CD4-positive, alpha-beta T cell treated with Interleukin-4 for 4 hours (primary cell): ENCODE measurements around the gene NLRX1.
"Not testable (repeated sequence)": the region's sequence is repeated elsewhere in the genome, so short reads cannot be mapped to it uniquely, and the experiment has no call there.

Experiments
- DNase-seq: peaks from one replicate; pipeline ENCODE4 v3.0.0-alpha.2; 2020

NLRX1 gene

DNA sequence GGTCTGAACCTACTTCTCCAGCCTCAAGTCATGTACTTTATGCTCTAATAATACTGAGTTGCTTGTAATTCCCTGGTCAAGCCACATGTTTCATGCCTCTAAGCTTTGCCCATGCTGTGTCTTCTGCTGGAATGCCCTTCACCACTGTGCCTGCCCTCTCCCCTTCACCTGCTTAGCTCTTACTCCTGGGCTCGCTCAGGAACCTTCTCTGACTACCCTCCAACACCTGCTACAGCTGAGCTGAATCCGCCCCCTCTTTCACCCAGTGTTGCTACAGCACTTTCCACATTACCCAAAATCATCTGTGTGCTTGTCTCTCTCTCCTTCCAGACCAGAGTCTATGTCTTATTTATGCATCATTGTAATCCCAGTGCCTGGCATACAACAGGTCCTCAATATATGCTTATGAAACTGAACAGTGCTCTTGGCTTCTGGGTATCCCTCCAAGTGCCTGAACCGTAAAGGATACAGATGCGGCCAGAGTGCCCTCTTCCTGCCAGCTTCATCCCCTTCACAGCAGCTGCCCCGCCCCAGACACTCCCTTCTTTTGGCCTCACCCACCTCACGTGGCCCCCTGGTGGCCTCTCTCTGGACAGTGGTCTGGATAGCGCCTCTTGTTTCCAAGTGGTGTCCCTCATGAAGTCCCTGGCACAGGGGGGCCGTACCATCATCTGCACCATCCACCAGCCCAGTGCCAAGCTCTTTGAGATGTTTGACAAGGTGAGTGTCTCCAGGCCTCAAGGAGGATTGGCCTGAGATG is 12.6 kb upstream of the NLRX1 start:
- no peak for DNase-seq

DNA sequence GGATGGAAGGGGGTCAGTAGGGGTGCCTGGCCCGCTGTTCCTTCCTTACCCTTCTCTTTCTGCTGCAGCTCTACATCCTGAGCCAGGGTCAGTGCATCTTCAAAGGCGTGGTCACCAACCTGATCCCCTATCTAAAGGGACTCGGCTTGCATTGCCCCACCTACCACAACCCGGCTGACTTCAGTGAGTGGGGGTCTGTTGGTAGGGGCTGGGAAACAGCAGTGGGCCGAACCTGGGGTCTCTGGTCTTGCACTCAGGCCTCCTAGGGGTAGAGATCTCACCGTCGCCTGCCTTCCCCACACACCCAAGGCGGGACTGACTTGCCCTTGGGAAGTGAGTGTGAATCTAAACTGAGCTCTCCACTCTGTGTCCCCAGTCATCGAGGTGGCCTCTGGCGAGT is 12.0 kb upstream of the NLRX1 start:
- DNase-seq, result no peak

DNA sequence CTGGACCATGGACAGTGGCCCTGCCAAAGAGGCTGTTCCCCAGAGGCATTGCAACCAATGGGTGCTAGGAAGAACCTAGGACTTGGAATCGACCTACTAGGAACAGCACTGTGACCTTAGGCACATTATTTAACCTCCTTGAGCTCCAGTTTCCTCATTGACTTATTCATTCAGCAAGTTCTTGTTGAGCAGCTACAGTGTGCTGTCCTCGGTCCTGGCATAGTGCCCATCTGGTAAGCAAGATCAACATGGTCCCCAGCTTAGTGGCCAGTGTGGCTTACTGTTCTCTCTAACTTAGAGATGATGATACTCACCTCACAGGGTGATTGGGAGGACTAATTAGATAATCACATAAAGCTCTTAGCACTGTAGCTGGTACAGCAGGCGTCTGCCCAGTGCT is 11.5 kb upstream of the NLRX1 start:
- no peak for DNase-seq

DNA sequence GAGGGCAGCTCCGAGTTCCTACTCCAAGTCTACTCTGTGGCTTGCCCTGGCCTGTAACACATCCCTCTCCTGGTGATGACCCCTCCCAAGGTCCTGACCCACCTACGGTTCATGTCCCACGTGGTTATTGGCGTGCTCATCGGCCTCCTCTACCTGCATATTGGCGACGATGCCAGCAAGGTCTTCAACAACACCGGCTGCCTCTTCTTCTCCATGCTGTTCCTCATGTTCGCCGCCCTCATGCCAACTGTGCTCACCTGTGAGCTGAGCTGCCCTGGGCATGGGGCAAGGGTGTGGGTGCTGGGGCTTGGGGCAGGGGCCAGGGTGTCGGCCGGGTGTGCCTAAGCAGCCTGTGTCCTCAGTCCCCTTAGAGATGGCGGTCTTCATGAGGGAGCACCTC is 10.1 kb upstream of the NLRX1 start:
- no peak for DNase-seq

DNA sequence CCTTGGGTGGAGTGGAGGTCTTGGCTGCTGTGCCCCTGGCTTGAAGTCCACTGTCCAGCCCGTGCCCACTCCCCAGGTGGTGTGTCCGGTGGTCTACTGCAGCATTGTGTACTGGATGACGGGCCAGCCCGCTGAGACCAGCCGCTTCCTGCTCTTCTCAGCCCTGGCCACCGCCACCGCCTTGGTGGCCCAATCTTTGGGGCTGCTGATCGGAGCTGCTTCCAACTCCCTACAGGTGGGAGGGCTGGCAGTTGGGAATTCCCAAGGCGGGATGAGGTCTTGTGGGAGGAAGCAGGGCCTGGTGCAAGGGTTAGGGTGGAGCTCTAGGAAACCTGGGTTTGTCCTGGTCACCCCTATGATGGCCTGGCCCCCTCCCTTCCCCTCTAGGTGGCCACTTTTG is 8.4 kb upstream of the NLRX1 start:
- no peak for DNase-seq

DNA sequence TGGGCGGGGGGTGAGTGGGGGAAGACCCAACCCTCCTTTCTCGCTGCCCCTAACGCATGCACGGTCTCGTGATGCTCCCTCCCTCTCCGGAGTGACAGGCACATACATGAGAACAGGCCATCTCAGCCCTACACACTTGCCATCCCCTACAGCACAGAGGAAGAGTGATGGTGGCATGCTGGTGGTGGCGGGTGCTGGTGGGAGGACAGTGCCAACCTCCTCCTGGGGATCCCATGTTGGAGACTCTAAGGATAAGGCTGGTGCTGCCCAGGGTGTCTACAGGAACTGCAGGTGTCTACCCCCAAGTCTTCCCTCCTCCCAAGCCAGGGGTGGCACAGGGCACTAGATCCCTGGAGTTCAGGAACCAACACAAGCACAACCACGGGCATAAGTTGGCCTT is 6.7 kb upstream of the NLRX1 start:
- DNase-seq, result no peak

DNA sequence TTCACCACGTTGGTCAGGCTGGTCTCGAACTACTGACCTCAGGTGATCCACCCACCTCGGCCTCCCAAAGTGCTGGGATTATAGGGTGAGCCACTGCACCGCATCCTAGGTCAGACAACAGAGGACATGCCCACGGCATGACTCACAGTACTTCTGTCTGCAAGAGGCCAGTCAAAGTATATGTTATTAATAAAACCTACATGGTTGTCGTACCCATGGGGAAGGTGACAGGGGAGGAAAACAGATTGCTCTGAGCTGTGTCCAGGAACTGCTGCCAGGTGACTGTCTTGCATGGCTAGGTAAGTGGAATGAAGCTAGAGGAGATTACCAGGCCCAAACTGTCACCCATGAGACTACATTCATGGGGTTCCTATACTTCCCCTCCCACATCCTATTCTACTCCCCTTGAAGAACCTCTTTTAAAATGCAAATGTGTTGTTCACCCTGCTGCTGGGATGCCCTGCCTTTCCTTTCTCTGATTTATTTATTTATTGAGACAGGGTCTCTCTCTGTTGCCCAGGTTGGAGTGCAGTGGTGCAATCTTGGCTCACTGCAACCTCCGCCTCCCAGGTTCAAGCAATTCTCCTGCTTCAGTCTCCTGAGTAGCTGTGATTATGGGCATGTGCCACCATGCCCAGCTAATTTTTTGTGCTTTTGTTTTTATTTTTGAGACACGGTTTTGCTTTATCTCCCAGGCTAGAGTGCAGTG is 2.0 kb upstream of the NLRX1 start:
- no peak for DNase-seq

DNA sequence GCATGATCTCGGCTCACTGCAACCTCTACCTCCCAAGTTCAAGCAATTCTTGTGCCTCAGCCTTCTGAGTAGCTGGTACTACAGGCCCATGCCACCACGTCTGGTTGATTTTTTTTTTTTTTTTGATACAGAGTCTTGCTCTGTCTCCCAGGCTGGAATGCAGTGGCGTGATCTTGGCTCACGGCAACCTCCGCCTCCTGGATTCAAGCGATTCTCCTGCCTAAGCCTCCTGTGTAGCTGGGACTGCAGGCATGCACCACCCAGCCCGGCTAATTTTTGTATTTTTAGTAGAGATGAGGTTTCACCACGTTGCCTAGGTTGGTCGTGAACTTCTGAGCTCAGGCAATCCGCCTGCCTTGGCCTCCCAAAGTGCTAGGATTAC is 1.5 kb upstream of the NLRX1 start:
- DNase-seq, result not testable (repeated sequence)

DNA sequence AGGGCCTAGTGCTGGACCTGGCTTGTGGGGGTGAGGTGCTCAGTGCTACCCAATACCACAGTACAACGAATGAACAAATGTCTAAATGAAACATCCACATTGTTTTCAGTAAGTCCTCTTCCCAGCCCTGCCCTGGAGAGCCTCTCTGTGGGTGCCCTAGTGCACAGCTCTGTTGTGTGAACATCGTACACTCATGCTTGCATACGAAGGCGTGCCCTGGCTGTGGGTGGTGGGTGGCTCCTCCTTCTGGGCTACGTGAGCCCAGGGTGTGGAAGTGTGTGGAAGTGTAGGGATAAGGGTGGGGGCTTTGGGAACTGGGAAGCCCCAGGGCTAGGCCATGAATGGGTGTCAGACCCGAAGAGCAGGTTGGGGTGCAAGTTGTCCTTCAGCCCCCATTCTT is 592 bp upstream of the NLRX1 start:
- no peak for DNase-seq

DNA sequence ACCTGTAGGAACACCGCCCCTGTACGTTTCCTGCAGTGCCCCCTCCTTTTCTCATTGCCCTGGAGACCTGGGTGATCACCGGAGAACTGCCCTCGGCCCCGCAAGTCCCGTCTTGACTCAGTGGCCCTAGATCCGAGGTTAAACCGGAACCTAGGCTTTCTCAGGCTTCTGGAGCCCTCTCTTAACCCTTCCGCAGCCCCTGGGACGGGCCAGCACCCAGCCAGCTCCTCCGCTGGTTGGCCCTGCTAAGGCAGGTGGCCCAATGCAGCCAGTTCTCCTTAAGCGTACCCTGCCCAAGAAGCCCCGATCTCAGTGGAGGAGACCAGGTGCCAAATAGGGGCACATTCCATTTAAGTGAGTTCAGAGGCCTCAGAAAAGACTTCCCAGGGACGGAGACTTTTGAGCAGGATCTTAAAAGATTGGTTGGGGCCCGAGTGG is 776 bp downstream of the NLRX1 start:
- DNase-seq, result no peak

DNA sequence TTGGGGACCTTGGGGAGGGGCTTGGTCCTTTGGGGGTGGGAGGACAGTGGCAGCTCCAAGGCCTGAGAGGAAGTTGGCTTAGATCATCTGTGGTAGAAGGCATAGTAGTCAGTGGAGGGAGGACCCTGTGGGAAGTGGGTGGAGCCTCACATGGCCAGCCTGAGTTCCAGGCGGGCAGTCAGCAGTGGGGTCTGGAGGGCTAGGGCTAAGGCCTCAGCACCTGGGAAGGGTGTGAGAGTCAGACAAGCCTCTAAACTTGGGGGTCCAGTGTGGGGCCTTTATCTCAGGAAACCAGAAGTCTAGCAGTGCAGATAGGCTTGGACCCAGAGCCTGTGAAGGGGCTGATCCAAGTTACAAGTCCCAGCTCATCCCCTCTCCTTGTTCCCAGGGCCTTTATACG is 4.0 kb downstream of the NLRX1 start:
- no peak for DNase-seq

DNA sequence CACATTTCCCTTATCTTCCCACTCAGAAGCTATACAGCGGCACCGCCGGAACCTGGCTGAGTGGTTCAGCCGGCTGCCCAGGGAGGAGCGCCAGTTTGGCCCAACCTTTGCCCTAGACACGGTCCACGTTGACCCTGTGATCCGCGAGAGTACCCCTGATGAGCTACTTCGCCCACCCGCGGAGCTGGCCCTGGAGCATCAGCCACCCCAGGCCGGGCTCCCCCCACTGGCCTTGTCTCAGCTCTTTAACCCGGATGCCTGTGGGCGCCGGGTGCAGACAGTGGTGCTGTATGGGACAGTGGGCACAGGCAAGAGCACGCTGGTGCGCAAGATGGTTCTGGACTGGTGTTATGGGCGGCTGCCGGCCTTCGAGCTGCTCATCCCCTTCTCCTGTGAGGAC is 4.9 kb downstream of the NLRX1 start:
- no peak for DNase-seq

DNA sequence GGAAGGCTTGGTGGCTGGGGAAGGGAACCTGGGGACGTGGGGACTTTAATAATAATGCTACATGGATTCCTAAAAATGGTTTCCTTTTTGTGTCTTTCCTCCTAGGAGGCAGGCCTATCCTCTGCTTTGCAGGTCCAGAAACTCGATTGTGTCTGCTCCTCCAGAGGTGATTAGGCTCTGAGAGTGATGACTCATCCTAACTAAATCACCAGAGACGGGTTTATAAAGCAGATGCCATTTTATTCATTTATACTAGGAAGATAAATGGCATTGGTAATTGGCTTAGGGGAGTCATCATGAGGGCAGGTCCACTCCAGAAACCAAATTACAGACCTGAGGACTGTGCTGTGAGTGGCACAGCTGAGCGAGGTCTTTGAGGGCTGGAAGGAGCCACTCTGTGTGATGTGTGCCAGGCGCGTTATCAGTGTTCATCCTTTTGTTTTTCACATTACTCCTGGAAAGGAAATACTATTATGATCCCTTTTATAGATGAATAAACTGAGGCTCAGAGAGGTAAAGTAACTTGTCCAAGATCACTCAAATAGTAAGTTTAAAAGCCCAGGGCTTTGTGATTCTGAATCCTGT is 7.1 kb downstream of the NLRX1 start:
- DNase-seq, result no peak

DNA sequence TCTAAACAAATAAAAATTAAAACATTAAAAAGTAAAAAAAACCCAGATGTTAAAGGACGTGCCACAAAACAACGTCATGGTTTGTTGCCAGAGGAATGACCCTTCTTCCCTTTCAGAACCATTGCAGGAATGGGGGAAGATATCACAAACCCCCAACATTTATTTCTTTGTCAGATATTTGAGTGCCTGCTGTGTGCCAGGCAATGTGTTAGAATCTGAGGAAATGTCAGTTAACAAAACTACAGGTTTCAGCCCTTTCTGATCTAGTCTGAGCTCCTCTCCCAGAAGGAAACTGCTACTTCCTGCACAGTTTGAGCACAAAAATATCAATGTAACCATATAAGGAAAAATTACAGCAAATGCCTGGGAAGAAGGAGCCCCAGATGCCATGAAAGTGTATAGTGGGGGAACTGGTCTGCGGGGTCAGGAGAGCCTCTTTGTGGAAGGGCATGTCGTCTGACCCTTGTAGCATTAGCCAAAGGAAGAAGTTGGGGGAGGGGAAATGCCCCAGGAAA is 9.7 kb downstream of the NLRX1 start:
- DNase-seq, result no peak

DNA sequence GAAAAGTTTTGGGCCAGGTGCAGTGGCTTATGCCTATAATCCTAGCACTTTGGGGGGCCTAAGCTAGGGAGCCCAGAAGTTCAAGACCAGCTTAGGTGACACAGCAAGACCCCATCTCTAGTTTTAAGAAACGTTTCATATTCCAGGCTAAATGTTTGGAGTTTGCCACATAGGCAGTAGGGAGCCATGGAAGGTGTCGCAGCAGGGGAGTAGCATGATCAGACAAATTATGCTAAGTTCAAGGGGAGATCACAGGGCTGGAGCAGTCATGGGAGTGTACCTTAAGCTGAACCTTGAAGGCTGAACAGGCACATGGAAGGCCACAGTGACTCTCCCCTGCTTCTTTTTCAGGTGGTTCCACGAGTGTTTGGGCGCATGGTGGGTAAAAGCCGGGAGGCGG is 10.8 kb downstream of the NLRX1 start:
- DNase-seq, result no peak

DNA sequence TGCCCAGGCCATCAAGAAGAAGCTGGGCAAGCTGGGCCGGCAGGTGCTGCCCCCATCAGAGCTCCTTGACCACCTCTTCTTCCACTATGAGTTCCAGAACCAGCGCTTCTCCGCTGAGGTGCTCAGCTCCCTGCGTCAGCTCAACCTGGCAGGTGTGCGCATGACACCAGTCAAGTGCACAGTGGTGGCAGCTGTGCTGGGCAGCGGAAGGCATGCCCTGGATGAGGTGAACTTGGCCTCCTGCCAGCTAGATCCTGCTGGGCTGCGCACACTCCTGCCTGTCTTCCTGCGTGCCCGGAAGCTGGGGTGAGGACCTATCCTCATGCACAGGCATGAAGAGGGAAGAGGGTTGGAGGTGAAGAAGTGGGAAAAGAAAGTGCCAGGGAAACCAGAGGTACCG is 11.5 kb downstream of the NLRX1 start:
- no peak for DNase-seq

DNA sequence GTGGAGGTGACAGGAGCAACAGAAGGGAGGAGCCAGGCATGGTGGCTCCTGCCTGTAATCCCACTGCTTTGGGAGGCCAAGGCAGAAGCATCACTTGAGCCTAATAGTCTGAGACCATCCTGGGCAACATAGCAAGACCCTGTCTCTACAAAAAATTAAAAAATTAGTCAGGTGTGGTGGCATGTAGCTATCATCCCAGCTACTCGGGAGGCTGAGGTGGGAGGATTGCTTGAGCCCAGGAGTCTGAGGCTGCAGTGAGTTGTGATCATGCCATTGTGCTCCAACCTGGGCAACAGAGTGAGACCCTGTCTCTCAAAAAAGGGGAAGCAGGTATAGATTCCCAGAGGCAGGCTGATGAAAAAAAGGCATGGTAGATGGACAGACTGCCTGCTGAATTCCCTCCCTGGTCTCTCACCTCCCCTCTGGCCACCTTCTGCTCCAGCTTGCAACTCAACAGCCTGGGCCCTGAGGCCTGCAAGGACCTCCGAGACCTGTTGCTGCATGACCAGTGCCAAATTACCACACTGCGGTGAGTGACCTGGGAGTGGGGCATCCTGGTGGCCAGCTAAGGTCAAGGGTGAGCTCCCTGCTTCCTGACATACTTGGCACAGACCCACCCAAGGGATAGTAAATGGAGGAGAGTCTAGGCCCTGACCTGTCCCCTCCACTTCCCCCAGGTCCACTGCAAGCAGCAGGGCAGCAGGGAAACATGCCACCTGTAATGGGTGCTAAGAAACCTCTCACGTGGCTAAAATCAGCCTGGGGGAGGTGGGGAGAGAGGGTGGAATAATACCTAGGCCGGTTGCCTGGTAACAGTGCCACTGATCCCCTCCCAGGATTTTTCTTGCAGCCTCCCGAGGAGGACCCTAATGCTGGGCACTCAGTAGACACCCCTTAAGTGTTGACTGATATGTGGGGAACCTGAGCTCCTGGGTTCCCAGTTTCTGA is 12.5 kb downstream of the NLRX1 start:
- DNase-seq, result no peak

DNA sequence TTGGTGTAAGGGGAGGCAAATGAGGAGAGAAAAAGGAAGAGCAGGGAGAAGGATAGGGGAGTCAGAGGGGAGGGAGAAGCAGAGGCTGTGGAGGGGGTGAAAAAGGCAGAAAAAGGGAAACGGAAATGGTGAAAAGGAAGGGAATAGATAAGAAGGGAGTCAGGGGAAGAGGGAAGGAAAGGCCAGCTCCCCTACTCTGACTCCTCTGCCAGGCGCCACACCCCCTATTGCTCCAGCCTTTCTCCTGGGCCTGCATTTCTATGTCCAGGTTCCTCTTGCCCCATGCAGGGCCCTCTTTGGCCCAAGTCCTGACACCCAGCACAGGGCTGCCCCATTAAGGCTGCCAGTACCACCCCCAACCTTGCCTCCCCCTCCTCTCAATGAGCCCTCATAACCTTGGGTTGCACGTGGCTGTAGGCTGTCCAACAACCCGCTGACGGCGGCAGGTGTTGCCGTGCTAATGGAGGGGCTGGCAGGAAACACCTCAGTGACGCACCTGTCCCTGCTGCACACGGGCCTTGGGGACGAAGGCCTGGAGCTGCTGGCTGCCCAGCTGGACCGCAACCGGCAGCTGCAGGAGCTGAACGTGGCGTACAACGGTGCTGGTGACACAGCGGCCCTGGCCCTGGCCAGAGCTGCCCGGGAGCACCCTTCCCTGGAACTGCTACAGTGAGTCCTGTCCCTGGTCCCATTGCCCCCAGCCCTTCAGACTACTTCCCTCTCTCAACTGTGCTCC is 13.3 kb downstream of the NLRX1 start:
- DNase-seq, result no peak

DNA sequence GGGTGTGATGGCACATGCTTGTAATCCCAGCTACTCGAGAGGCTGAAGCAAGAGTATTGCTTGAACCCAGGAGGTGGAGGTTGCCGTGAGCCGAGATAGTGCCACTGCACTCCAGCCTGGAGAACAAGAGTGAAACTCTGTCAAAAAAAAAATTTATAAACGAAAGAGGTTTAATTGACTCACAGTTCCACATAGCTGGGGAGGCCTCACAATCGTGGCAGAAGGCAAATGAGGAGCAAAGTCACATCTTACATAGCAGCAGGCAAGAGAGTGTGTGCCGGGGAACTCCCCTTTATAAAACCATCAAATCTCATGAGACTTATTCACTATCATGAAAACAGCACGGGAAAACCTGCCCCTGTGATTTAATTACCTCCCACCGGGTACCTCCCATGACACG is 15.9 kb downstream of the NLRX1 start:
- DNase-seq, result not testable (repeated sequence)

DNA sequence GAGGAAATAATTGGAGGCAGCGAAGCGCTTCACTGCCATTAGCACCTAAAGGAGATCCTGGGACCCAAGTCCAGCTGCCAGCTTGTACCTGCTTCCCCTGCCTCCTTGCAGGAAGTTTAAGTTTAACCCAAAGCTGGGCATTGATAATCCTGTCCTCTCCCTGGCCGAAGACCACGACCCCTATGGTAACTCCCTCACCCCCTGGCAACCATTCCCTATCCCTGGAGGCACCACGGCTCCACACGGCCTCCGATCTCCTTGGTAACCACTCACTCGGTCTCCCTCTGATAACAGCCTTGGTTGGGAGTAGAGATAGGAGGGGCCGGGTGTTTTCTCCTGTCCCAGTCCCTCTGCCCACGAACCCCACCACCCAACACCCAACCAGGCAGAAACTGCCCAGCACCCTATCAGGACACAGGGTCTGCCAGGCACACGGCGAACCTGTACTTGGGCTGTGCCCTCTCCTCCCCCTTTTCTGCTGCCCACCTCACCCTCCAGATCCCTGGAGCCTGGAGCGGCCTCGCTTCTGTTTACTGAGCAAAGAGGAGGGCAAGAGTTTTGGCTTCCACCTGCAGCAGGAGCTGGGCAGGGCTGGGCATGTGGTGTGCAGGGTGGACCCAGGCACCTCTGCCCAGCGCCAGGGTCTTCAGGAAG is 17.6 kb downstream of the NLRX1 start:
- DNase-seq, result no peak

DNA sequence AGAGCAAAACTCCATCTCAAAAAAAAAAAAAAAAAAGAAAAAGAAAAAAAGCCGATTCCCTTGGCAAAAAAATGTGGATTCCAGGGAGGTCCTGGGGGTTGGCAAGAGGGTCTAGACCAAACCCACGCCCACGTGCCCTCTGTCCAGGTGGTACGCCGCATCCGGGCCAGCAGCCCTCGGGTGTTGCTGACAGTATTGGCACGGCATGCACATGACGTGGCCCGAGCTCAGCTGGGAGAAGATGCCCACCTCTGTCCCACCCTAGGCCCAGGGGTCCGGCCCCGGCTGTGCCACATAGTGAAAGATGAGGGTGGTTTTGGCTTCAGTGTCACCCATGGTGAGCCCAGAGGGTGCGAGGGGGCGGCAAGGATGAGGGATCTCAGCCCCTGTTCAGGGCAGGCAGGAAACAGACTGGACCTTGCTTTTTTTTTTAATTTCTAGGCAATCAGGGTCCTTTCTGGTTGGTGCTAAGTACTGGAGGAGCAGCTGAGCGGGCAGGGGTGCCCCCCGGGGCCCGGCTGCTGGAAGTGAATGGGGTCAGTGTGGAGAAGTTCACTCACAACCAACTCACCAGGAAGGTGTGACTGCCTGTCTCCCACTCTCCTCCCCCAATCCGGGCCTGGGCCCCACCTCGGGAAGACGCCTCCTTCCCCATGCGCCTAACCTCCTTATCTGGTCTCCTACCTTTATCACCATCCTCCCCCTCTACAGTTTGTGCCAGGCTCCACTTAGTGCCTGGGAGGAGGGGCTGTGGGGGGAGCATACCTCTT is 18.8 kb downstream of the NLRX1 start:
- DNase-seq, result no peak
